Esophagus (tissue), 2 donors: ENCODE results near the gene MAS1L. TPM values are rescaled to one million over a fixed set of nuclear protein-coding genes. Genes with fewer than 3 reads are reported as not detected.

Source experiments
- H3K27ac ChIP-seq, 2 donors: one replicate each; pipeline ENCODE4 v1.5.1; 2013; ENCODE audit warnings: low read depth in 2 of 2, mild to moderate bottlenecking in 2 of 2, inconsistent platforms in 1 of 2, low read length in 1 of 2, moderate library complexity in 1 of 2
- H3K27me3 ChIP-seq, 2 donors: one replicate each; pipeline ENCODE4 v1.6.1; 2013; ENCODE audit warnings: low read length in 2 of 2, control low read depth in 1 of 2, mild to moderate bottlenecking in 1 of 2; ENCODE audit not compliant: insufficient read depth in 2 of 2, control insufficient read depth in 1 of 2
- H3K36me3 ChIP-seq, 2 donors: one replicate each; pipeline ENCODE4 v1.6.1; 2013; ENCODE audit warnings: low read length in 1 of 2; ENCODE audit not compliant: control insufficient read depth in 2 of 2, insufficient read depth in 2 of 2
- H3K4me1 ChIP-seq, 2 donors: one replicate each; pipeline ENCODE4 v1.6.1; 2013; ENCODE audit warnings: low read length in 1 of 2; ENCODE audit not compliant: control insufficient read depth in 2 of 2, insufficient read depth in 2 of 2
- H3K4me3 ChIP-seq, 2 donors: one replicate each; pipeline ENCODE4 v1.5.1; 2013; ENCODE audit warnings: low read length in 2 of 2, mild to moderate bottlenecking in 2 of 2, low read depth in 1 of 2, moderate library complexity in 1 of 2
- H3K9me3 ChIP-seq, 2 donors: one replicate each; pipeline ENCODE4 v1.6.1; 2013; ENCODE audit warnings: mild to moderate bottlenecking in 2 of 2, low read depth in 1 of 2, low read length in 1 of 2, moderate library complexity in 1 of 2; ENCODE audit not compliant: control insufficient read depth in 2 of 2, insufficient read depth in 1 of 2
- WGBS, 2 donors: extraction: QIAGEN DNeasy Blood & Tissue Kit; methylation state at CpG; one replicate each; pipeline ENCODE4 v1.1.7; 2013; 5-methylcytosine and 5-hydroxymethylcytosine counted together
- polyA plus RNA-seq, 2 donors: library from polyadenylated mRNA; stranded (reverse); fragments of 200-250 nt; gene quantifications; one replicate each; pipeline ENCODE4 v1.2.3, GENCODE V29; 2013
- donor health status: healthy with polysubstance abuse.
- donor health status: Bipolar disorder and iron deficiency.

MAS1L gene
- polyA plus RNA-seq, 2 donors: not detected

DNA sequence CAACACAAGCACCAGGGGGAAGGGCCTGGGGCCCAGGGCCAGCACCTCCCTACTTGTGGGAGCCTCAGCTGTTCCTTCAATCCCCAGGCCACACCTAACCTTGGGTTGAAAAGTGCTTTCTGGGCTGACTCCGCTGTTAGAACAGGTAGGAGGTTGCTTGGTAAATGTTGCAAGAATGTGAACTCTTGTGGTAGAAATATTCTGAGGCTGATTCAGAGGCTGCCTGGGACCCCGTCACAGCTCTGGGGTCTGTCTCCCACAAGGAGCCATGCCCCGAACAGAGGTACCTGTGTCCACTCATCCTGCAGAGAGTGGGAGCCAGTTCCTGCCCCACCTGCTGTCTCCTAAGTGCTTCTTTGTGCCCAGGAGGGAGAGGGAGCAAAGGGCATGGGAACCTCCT, 14.4 kb upstream of the MAS1L start:
- H3K9me3 ChIP-seq: no peaks in the 10 kb centered on the region
- no peak overlapping the region for H3K27ac ChIP-seq
- no peaks in the 10 kb centered on the region for H3K36me3 ChIP-seq
- 78 to 89% methylated on average over 3 of the region's 3 CpGs for WGBS, 2 donors
- H3K4me1 ChIP-seq: no peaks in the 10 kb centered on the region
- no peaks in the 10 kb centered on the region for H3K27me3 ChIP-seq
- no peak overlapping the region for H3K4me3 ChIP-seq

DNA sequence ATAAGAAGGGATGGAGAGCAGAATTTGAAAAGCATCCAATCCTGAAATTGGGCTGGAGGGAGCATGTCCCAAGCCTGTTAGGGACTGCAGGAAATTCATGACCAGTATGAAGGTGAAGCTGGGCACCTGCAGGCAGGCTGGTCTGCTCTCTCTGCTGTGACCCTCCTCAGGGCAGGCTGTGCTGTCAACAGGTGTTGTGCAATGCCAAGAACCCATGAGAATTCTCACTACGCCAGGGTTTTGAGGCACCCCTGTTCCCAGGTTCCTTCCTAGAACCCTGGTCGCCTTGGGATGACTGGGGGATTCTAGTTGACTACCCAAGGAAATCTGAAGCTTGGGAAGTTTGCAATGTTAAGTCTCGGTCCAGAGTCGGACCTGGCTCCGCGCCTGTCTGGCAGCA, 13.3 kb upstream of the MAS1L start:
- Histone ChIP-seq H3K27me3 (no peaks in the 10 kb centered on the region), H3K9me3 (no peaks in the 10 kb centered on the region), H3K4me3 (no peak overlapping the region), H3K4me1 (no peaks in the 10 kb centered on the region), H3K27ac (no peak overlapping the region), H3K36me3 (no peaks in the 10 kb centered on the region)
- WGBS, 2 donors: 88 to 92% methylated on average over 6 of the region's 6 CpGs

DNA sequence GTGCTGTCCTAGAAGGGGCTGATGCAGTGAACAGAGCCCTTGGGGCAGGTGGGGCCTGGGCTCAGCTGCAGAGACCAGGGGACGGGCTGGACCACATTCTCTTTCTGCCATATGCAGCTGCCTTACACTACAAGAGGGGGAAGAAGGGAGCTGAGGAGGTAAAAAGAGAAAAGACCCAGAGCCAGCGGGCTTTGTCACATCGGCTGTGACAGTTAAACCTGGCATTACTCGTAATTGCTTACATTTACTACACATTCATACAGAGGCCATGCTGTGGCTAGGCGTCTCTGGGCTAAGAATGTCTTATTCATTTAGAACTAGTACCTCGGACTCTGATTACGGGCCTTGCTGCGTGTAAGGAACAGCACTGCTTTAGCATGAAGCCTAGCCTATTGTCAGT, 12.8 kb upstream of the MAS1L start:
- Histone ChIP-seq H3K4me3 (no peak overlapping the region), H3K36me3 (no peaks in the 10 kb centered on the region), H3K27ac (no peak overlapping the region), H3K27me3 (no peaks in the 10 kb centered on the region), H3K4me1 (no peaks in the 10 kb centered on the region), H3K9me3 (no peaks in the 10 kb centered on the region)
- 79 to 92% methylated on average over 8 of the region's 8 CpGs for WGBS, 2 donors

DNA sequence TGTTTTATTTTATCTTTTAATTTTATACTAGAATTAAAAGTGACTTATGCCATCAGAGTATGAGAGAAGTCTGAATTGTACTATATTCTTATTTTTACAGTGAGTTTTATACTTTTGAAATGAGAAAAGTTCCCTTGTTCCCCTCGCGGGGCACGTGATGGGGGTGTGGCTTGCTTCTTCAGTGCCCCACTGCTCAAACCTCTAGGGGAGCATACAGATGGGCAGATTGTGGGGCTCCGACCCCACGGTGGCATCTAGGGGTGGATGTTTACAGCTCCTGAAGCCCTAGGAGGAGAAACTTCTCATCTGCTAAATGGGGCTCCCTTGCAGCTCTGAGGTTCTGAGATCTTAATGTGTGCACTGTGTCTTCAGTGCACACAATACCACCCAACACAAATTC, 11.9 kb upstream of the MAS1L start:
- WGBS, 2 donors: 83 to 85% methylated on average over 5 of the region's 5 CpGs

DNA sequence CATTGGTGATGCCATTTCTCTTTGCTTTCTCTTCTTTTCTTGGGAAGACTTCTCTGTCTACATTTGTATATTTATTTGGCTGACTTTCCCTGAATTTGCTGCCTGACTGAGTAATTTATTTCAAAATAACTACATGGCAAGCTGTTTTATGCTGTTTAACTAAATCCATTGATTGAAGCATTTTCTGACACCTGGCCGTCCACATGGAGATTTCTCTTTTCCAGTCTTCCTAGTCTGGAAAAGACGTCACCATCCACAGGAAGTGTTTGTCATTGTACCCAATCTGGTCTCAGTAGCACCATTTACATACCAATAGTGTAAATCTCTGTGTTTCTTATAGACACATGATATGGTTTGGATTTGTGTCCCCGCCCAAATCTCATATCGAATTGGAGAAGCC, 9.2 kb upstream of the MAS1L start:
- Histone ChIP-seq H3K4me1 (no peaks in the 10 kb centered on the region), H3K36me3 (no peaks in the 10 kb centered on the region), H3K27me3 (no peaks in the 10 kb centered on the region), H3K9me3 (no peaks in the 10 kb centered on the region), H3K4me3 (no peak overlapping the region), H3K27ac (no peak overlapping the region)
- 74 to 78% methylated on average over 4 of the region's 4 CpGs for WGBS, 2 donors

More for the DNA sequence above, 11.9 kb upstream of the MAS1L start:
- Histone ChIP-seq H3K9me3 (no peaks in the 10 kb centered on the region), H3K4me3 (no peak overlapping the region), H3K36me3 (no peaks in the 10 kb centered on the region), H3K4me1 (no peaks in the 10 kb centered on the region), H3K27ac (no peak overlapping the region), H3K27me3 (no peaks in the 10 kb centered on the region)

DNA sequence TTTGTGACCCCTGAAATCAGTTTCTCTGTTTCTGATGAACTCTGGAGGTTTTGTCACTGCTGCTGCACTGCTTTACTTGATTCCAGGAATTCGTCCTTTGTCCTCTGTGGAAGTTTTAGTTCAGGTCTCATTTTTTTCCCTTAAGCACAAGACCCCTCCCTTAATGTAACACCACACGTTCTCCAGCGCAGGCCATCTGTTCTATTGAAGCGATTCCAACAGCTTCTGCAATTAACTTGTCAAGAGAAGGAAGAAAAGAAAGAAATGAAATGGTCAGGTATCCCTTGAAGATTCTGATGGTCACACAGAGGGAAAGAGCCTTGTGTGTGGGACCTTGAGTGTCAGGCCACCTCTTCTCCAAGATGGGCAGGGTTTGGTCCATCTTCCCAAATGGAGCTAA, 7.8 kb upstream of the MAS1L start:
- Histone ChIP-seq H3K4me1 (no peaks in the 10 kb centered on the region), H3K4me3 (no peak overlapping the region), H3K27ac (no peak overlapping the region), H3K9me3 (no peaks in the 10 kb centered on the region), H3K27me3 (no peaks in the 10 kb centered on the region), H3K36me3 (no peaks in the 10 kb centered on the region)
- WGBS, 2 donors: 70% methylated on average over 4 of the region's 4 CpGs

DNA sequence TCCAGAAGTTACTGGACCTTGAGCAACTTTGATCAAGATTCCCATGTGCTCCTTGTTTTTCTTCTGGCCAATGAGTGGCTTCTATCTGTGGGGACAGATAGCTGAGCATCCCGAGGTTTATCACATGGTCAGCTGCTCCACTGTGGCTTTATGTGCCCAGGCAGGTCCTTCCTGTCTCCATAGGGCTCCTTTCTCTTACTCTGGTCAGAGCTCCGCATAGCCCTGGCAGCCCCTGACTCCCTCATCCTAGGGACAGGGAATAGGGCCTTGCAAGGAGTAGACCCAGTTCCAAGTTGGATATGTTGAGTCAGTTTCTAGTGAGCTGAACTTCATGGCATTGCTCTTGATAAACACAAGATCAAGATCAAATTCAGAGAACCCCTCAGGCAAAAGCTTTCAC, 6.4 kb upstream of the MAS1L start:
- 66 to 72% methylated on average over 2 of the region's 2 CpGs for WGBS, 2 donors
- H3K27ac ChIP-seq: no peak overlapping the region
- H3K36me3 ChIP-seq: no peaks in the 10 kb centered on the region

DNA sequence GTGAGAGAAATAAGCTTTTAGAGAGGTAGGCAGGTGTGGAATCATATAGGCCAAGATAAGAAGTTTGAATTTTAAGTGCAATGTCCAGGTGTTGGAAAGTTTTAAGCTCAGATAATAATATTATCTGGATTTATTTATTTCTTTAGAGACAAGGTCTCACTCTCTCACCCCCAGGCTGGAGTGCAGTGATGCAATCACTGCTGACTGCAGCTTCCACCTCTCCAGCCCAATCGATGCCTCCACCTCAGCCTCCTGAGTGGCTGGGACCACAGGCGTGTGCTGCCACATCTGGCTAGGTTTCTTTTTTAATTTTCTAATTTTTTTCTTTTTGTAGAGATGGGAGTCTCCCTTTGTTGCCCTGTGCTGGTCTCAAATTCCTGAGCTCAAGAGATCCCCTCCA, 5.5 kb upstream of the MAS1L start:
- H3K36me3 ChIP-seq: no peaks in the 10 kb centered on the region
- WGBS, 2 donors: 69 to 75% methylated on average over 2 of the region's 2 CpGs

More for the DNA sequence above, 6.4 kb upstream of the MAS1L start:
- Histone ChIP-seq H3K9me3 (no peaks in the 10 kb centered on the region), H3K4me1 (no peaks in the 10 kb centered on the region), H3K4me3 (no peak overlapping the region), H3K27me3 (no peaks in the 10 kb centered on the region)

DNA sequence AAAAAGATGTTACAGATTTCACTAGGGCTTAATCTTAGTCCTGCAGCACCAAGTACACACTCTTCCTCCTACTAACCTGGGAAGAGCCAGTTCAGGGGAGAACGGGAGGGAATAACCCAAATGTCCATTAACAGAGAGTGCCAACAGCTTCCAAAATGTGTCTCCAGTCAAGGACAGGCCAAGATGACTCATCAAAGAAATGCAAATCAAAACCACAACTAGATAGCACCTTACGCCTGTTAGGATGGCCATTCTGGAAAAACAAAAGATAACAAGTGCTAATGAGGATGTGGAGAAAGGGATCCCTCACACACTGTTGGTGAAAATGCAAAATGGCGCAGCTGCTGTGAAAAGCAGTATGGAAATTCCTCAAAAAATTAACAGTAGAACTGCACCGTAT, 3.8 kb upstream of the MAS1L start:
- H3K9me3 ChIP-seq: peaks cover 0 to 4% of the 10 kb centered on the region in 2 donors
- no peaks in the 10 kb centered on the region for H3K27me3 ChIP-seq
- no peaks in the 10 kb centered on the region for H3K4me1 ChIP-seq
- H3K4me3 ChIP-seq: no peak overlapping the region
- no peaks in the 10 kb centered on the region for H3K36me3 ChIP-seq
- 79 to 87% methylated on average over 4 of the region's 4 CpGs for WGBS, 2 donors
- H3K27ac ChIP-seq: no peak overlapping the region

More for the DNA sequence above, 5.5 kb upstream of the MAS1L start:
- no peak overlapping the region for H3K4me3 ChIP-seq
- H3K9me3 ChIP-seq: no peaks in the 10 kb centered on the region
- H3K27me3 ChIP-seq: no peaks in the 10 kb centered on the region
- H3K4me1 ChIP-seq: no peaks in the 10 kb centered on the region
- no peak overlapping the region for H3K27ac ChIP-seq

DNA sequence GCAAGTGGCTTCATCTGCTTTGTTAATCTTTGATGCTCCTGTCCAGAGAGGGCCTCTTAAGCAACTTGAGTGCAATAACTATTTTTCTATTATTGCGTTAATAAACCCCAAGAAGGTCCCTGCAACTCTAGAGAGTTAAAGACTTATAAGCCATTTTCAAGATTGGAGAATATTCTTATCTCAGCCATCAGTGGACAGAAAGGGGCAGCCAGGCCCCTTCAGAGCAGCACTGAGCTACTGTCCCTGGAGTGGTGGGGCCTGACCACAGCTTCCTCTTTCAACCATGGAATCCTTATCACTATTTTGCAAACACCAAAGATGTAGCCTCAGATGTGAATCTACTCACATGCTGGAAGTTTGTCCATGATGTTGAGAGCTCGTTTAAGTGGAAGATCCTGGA, 2.8 kb upstream of the MAS1L start:
- WGBS, 2 donors: 66 to 68% methylated on average over 2 of the region's 2 CpGs
- no peak overlapping the region for H3K4me3 ChIP-seq
- no peak overlapping the region for H3K27ac ChIP-seq
- peaks cover 0 to 2% of the 10 kb centered on the region in 2 donors for H3K27me3 ChIP-seq
- peaks cover 0 to 4% of the 10 kb centered on the region in 2 donors for H3K9me3 ChIP-seq
- H3K36me3 ChIP-seq: no peaks in the 10 kb centered on the region
- no peaks in the 10 kb centered on the region for H3K4me1 ChIP-seq
